ENCODE results near the gene AFF3. TPM values are rescaled to one million over a fixed set of nuclear protein-coding genes. Genes with fewer than 3 reads are reported as not detected.

AFF3 gene
- total RNA-seq, 1 experiment from 2014 or later: 0.61 TPM

DNA sequence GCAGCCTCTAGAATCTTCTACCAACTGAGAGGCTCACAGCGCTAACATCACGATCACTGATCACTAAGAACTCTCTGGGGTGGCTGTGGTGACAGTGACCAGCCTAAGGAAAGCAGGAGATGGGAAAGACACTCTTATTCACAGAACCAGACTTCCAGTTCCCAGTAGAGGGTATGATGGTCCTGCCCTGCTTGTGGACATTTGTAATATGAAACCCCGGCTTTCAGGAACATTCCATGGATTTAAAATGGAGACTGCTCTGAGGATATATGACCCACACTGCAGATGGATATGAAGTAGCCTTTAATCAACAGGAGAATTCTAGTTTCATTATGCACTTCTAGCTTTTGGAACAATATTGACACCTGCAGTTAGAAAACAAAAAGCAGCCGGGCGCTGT, 131.8 kb downstream of the AFF3 start:
- no TSS peak for BruUV-seq (replicated peaks)
- ATAC-seq (no peak), DNase-seq (ENCODE audit: low read depth, low spot score) (no peak)
- TF ChIP-seq ELF1 (IDR thresholded peaks at IDR 0.05; ENCODE audit: borderline replicate concordance, low read depth) (no peak), YY1 (IDR thresholded peaks at IDR 0.05; ENCODE audit: extremely low read depth, insufficient replicate concordance, low read depth, low read length) (no peak), SIN3A (IDR thresholded peaks at IDR 0.05; ENCODE audit: low read depth) (no peak), SRF (IDR thresholded peaks at IDR 0.05; ENCODE audit: low read depth) (no peak), EZH2 (IDR thresholded peaks at IDR 0.05) (no peak), EGR1 (IDR thresholded peaks at IDR 0.05; ENCODE audit: low read depth) (no peak), FOSL1 (IDR thresholded peaks at IDR 0.05; ENCODE audit: low read depth) (no peak), POLR2A (IDR thresholded peaks at IDR 0.05; ENCODE audit: borderline replicate concordance, extremely low read depth, insufficient read depth, insufficient read length) (no peak)
- TF ChIP-seq, protein P1, sequence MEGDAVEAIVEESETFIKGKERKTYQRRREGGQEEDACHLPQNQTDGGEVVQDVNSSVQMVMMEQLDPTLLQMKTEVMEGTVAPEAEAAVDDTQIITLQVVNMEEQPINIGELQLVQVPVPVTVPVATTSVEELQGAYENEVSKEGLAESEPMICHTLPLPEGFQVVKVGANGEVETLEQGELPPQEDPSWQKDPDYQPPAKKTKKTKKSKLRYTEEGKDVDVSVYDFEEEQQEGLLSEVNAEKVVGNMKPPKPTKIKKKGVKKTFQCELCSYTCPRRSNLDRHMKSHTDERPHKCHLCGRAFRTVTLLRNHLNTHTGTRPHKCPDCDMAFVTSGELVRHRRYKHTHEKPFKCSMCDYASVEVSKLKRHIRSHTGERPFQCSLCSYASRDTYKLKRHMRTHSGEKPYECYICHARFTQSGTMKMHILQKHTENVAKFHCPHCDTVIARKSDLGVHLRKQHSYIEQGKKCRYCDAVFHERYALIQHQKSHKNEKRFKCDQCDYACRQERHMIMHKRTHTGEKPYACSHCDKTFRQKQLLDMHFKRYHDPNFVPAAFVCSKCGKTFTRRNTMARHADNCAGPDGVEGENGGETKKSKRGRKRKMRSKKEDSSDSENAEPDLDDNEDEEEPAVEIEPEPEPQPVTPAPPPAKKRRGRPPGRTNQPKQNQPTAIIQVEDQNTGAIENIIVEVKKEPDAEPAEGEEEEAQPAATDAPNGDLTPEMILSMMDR (IDR thresholded peaks at IDR 0.05 in 2 of 3, conservative IDR thresholded peaks at IDR 0.05 in 1 of 3; ENCODE audit: borderline replicate concordance in 1 of 3, insufficient read depth in 1 of 3, low read depth in 2 of 3, low read length in 2 of 3): no peak
- TF ChIP-seq, protein P2, sequence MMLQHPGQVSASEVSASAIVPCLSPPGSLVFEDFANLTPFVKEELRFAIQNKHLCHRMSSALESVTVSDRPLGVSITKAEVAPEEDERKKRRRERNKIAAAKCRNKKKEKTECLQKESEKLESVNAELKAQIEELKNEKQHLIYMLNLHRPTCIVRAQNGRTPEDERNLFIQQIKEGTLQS (IDR thresholded peaks at IDR 0.05): no peak
- Histone ChIP-seq H3K27ac (ENCODE audit: low read depth, low read length) (no peak overlapping the region), H3K9ac (ENCODE audit: low read length) (no peak overlapping the region), H3K9me3 (ENCODE audit: control insufficient read depth in 1 of 2, insufficient read depth in 1 of 2, low read depth in 1 of 2, low read length in 2 of 2) (no peaks in the 10 kb centered on the region), H3K4me1 (ENCODE audit: control insufficient read depth in 1 of 2, insufficient read depth in 2 of 2, low read length in 2 of 2) (peaks cover 0 to 3% of the 10 kb centered on the region in 2 experiments; a peak in 1 of 4 replicates), H3K4me2 (ENCODE audit: low read length) (no peak overlapping the region), H3K36me3 (ENCODE audit: control insufficient read depth in 1 of 2, insufficient read depth in 2 of 2, low read length in 2 of 2) (no peaks in the 10 kb centered on the region), H3K9me2 (ENCODE audit: insufficient read depth) (no peaks in the 10 kb centered on the region), H2AFZ (ENCODE audit: low read depth, low read length, poor library complexity, severe bottlenecking) (no peak overlapping the region), H3K27me3 (ENCODE audit: insufficient read depth, low read length) (peaks cover 58% of the 10 kb centered on the region), H3K79me2 (ENCODE audit: insufficient read depth, low read length) (no peaks in the 10 kb centered on the region), H4K20me1 (ENCODE audit: insufficient read depth) (no peaks in the 10 kb centered on the region), H3K4me3 (replicated peaks in 1 of 2; ENCODE audit: low read depth in 1 of 2, low read length in 2 of 2) (no peak overlapping the region)
- ChIA-PET POLR2A (no interaction called here), RAD21 (ENCODE audit: low non-redundant PET in 1 of 2, low total read pairs in 2 of 2, uncharacterized antibody in 2 of 2, unreplicated experiment in 2 of 2) (no interaction called here), CTCF (interaction anchor here (1.2 kb wide), 1 partner anchor 18 kb away, joined by 3 read pairs; no protein-coding TSS in a partner anchor)
- intact Hi-C loops (cut with micrococcal nuclease): no loop called here

All from HCT116 (cell line).